CD4-positive, alpha-beta T cell treated with Interferon alpha-2 for 1 hour (primary cell): ENCODE results near the gene MTUS2.
A peak's percentile ranks its signal among the peaks of the same experiment; 100 is the strongest.

Experiments
- DNase-seq, 2 donors: peaks; one replicate each; pipeline ENCODE4 v3.0.0-alpha.2; 2020 to 2022

The MTUS2 gene

DNA sequence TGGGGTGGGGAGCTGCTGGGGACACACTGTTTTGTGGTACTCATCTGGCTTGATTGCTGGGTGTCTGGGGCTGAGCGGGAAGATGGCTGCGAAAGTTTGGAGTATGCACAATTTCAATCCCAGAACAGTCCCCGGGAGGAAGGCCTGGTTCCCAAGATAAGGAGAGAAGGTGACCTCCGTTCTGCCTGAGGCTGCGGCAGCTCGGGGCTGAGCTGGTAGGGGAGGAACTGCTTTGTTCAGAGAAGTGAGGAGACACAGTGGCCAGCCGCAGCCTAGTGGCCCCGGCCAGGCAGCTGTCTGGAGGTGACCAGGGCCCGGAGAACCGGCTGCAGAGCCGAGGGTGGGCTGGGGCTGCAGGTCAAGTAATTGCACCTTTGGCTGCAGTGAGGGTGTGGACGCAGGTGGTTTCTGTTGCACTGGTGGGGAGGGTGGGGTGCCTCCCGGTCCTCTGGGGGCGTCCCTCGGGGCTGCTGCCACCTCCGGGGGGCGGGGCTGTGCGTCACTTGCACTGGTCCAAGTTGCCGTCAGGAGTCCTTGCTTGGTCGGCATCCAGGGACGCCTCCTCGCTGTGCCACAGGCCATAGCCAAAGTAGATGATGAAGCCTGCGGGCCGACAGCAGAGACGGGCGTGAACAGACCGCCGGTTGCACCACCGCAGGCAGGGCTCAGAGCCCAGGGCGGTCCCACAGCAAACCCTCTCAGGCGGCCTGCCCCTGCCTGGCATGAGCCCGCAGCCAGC is 694.0 kb downstream of the MTUS2 start:
- no peak for DNase-seq

DNA sequence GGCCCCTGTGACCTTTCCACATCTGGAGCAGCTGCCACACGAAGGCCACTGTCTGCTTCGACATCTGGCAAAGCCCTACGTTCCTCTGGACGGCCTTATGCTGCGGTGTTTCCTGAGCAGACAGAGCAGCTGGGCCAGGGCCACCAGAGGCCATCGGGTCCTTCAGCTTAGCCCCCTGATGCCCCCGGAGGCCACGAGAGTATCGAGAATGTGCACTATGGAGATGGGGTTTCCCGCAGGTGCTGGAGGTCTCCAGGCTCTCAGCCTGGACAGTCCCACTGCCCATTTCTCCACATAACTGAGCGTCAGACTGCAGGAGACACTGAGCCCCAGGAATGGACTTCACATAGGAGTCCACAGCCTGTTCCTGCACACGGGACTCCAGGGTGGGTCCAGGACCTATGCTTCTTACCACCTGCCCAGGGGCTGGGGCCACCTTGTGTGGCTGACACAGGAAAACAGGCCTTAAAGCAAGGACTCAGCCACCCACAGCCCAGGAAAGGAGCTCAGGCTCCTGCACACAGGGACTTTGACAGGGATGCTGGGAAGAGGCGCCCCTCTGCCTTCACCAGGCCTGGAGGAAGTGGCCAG is 694.7 kb downstream of the MTUS2 start:
- DNase-seq = no peak

DNA sequence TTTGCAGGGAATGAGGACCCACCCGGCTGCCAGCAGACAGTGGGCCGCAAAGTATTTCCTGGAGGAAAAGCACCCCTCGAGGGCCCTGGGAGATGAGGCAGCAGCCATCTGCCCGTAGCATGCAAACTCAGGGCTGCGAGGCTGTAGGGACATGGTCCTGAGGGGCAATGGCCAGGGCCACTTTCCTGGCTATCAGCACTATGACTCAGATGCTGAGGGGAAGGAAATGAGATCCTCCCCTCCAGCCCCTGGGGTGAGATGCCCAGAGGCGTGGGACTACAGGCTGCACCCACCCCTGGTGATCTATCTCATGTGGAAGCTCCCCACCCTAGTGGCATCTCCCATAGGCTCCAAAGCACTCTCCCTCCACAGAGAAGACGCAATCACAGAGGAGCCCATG is 695.2 kb downstream of the MTUS2 start:
- DNase-seq = no peak

DNA sequence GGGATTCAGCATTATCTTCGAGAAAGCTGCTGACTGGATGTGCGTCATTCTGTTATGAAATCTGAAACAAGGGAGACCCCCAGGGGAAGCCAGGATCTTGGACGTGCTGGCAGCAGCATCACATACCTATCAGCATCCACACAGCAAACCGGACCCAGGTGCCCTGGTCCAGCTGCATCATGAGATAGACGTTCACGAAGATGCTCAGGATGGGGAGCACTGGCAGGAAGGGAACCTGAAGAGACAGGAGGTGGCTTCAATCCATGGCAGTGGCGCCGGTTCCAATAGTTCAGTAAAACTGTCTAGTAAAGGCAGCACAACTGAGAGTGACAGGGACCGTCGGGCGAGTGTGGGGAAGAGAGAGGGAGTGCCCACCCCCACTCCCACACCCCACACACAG is 695.9 kb downstream of the MTUS2 start:
- no peak for DNase-seq

DNA sequence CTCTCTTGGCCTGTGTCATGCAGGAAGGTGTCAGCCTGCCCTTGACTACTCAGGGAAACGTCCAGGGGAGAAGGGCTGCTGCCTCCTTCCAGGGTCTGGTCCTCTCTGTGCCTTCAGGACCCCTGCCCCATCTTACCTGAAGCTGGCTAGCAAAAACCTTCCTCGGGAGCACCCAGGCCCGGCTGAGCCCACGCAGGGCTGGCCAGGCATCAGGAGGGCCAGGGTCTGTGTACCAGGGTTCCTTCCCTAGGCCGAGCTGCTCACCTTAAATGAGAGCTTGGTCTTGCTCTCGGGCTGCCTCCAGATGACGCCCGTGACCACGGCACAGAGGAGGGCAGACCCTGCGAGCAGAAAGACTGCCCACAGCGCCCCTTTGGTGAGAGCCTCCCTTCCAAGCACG is 696.7 kb downstream of the MTUS2 start:
- DNase-seq = no peak

DNA sequence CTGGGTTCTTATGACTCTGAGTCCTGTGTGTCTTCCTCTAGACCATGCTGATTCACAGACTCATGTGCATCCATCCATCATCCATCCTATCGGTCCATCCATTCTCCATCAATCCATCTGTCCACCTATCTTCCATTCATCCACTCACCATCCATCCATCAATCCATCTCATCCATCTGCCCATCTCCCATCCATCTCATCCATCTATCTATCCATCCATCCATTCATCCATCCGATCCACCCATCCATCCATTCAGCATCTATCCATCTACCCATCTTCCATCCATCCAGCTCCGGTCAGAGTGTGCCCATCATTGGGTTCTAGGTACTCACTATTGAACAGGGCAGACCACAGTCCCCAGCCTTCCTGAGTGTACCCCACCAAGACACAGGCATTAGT is 699.8 kb downstream of the MTUS2 start:
- no peak for DNase-seq

DNA sequence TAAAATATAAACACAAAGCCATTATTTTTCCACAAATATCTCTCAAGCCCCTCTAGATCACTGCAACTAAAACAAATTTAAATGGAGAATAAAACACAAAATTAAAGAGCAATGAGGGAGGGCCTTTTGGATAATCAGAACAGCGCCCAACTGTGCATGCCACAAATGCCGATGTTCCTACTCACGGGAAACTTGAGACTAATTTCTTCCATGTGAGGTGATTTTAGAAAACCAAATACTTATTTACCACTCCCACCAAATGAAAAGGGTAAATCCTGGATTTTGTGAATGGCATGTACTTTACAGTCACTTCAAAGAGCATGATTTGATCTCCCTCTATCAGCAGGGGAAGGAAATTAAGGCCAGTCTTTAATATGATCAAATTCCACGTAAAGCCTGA is 700.5 kb downstream of the MTUS2 start:
- no peak for DNase-seq

DNA sequence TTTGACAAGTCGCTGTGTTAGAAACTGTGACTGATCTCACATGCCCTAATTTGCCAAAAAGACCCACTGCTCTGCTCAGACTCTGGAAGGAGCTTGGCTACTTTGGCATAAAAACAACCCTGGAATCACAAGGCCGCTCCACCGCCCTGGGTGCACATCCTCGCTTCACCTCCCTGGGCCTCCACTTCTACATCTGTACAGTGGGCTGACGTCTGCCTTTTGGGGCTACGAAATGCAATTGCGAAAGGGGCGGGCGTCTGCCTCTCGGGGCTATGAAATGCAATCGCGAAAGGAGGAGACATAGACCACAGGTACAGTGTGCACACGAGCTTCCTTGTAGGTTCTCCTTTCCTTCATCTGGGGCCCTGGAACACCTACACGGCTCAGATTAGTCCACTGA is 701.2 kb downstream of the MTUS2 start:
- DNase-seq = no peak

DNA sequence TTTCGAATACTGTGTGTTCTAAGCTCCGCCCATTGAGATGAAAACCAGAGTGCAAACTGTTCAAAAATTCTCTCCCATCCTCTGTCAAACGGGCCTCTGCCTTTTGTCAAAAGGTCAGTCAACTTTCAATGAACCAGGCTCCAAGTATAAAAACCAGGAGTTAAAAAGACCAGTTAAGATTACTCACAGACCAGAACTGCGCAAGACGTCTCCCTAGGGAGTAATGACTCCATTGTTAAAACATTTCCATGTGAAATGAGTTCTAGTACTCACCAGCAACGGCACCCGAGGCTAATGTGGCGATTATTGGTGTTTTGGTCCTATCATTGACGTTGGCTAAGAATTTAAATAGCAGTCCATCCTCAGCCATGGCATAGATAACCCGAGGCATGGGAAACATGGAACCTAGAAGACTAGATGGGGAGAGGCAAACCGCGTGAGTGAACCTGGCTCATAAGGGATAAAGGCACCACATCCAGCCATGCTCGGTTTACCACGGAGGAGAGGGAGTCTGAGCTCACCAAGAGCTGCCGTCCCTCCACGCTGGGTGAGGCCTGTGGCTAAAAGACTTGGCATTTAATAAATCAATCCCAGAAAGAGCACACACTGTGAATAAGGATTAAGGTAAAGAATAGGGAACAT is 702.0 kb downstream of the MTUS2 start:
- no peak for DNase-seq

DNA sequence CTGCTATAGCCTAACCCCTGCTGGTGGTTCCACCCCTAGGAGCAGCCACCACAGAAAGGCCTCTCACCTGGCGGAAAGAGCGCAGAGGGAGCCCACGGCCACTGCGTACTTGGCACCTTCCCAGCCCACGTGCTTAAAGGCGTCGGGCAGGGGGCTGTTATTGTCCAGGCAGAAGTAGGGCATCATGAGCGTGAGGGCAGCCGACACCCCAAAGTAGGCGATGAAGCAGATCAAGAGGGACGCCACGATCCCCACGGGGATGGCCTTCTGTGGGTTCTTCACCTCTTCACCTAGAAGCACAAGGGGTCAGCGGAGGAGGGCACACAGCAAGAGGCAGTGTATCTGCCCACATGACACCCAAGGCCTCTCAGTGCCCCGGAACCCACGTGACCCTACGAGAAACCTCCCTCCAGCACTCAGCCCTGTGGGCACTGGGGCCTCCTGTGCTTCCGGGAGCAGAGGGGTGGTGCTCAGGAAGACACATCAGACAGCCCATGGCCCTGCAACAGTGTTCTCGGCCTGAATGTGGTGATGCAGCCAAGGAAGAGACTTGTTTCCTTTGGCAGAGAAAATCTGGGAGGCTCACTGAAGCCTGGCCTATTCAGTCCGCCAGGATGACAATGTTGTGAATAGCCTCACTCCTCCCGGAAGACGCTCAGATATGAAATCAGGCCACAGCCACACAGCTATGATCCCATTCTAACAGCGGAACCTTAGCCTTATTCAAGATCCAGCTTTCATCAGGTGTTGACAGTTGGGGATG is 703.2 kb downstream of the MTUS2 start:
- no peak for DNase-seq

DNA sequence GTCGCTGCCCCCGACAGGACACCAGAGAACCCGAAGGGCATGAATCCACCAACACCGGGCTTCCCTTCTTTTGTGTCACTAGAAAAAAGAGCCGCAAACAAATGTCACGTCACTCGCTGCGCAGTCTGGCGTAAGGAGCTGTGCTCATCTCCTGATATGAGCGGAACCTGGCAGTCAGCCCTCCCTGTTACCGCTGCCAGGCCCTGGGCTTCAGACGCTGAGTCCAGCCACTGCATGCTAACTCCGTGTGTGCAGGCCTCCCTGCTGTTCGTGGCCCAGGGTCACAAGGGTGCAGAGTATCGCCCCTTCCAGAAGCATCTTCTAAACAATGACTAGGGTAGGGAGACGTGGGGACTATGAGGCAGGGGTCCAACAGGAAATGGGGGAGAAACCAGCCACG is 704.0 kb downstream of the MTUS2 start:
- DNase-seq = no peak

DNA sequence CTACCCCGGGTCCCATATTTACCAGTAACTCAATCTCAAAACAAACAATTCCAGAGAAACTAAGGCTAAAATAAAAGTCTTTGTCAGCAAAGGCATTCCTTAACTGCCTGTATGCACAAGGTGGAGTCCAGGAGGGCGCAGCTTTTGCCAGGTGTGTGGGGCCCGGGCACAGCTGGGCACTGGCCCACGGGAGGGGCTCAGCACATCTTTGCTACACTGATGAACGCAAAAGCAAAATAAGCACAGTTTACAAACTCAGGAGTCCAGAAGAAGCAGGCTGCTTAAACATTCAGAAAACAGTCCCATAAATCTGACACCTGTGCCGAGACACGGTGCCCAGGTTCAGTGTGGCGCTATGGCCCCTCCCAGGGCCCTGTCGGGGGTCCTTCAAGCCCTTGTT is 704.5 kb downstream of the MTUS2 start:
- no peak for DNase-seq

DNA sequence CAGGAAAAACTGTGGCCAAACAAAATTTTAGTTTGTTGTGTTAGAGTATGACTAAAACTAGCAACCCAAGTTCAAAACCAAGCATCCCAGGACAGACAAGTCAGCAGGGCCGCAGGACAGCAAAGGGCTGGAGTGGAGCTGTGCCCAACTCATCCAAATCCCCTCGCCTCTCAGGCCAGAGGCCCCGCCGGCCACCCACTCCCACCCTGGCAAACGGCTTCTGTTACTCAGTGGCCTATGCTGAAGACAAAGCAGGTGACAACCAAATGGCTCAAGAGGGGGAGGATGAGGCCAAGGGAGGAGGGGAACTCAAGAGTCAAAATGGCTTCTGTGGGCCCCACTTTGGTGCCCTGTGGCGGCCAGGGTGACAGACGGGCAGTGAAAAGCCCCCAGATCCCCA is 705.6 kb downstream of the MTUS2 start:
- no peak for DNase-seq

DNA sequence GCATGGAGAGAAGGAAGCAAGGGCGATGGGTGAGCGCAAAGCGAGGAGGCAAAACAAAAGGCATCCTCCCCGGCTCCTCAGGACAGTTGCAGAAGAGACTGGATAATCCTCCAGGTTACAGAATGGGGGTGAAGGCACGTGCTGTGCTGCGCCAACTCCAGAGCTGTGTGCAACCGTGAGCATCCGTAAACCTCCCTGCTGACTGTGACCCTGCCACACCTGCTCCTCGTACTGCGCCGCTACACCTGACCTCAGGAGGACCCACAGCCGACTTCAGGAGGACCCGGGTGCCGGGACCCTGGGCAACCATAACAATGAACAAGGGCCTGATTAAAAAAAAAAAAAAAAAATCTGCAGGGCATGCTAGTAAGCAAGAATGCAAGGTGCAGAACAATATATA is 706.6 kb downstream of the MTUS2 start:
- DNase-seq = no peak

DNA sequence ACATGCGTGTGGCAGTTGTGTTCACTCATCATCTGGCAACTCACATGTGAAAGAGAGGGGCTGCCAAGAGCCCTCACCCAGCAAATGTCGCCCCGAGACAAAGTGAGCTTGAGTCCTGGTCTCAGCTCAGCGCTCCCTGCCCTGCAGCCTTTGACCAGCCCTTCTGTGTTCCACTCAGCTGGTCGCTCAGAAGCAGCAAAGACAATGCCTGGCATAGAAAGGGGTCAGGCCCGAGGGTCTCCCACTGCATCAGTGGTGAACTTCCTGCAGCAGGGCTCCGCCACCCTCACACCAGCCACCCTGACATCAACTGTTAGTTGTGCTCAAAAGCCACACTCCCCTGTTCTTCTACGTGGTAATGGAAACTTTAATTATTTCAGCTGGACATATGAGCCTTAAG is 707.4 kb downstream of the MTUS2 start:
- no peak for DNase-seq

DNA sequence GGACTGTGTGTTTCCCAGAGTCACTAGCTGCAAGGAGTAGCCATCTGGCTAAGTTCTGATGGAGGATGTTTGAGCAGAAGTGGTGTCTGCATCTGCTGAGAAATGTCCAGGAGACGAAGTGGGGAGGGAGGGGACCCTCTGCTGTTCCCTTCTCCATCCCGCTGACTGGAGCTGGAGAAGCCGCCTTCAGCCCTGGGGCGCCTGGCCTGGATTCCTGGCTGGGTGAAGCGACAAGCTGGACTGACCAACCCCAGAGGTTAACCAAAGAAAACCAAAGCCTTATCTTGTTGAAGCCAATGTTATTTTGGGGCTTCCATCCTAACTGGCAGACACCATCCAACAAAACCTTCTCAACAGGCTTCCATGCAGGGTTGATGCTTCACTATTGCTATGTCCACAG is 707.8 kb downstream of the MTUS2 start:
- DNase-seq = no peak

DNA sequence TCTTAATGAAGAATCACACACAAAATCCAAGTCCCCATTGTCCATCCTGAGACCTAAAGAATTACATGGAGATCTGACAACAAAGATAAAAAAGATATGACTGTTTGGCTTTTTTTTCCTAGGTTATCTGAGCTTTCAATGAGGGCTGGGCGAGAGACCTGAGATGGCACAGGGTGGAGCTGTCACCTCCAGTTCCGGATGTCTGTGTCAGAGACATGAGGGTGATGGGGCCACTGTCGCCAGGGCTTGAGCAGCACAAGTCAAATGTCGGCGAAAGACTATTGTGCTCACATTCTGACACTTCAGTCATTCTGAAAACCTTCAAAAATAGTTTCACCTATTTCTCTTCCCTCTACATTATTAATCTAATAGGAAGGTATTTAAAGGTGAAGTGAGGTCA is 709.6 kb downstream of the MTUS2 start:
- DNase-seq = peak; percentile 17 to 45

DNA sequence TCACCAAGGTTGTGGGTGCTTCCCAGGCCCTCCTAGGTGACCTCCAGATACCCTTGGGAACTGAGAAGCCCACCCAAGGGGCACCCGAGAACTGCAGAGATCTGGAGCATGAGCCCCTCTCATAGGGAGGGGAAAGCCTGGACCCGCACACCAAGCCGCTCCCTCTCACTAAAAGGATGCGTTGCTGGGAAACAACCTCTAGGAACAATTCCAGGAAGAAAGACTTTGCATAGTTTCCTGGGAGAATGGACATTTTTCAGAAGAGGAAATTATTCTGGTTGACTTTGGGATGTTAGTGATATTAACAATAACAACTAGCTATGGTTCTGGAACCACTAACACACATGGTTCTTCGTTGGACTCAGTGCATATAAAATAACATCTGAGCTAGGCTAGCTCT is 710.8 kb downstream of the MTUS2 start:
- DNase-seq = no peak

DNA sequence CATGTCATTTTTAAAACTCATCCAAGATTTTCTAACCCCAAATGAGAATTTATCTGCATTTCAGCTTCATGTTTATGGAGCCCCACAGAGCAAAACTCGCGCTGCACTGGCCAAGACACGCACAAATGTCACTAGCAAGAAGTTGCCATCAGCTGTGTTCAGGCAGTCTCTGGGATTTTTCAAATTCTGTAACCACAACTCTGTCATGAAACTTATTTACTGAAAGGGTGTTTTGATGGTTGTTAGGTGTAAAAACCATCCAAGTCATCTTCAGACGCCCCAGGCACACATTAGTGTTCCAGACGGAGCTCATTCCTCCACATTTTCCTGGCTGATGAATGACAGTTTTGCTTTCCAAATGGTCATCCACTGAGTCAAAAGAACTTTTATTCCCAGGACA is 712.0 kb downstream of the MTUS2 start:
- DNase-seq = no peak

DNA sequence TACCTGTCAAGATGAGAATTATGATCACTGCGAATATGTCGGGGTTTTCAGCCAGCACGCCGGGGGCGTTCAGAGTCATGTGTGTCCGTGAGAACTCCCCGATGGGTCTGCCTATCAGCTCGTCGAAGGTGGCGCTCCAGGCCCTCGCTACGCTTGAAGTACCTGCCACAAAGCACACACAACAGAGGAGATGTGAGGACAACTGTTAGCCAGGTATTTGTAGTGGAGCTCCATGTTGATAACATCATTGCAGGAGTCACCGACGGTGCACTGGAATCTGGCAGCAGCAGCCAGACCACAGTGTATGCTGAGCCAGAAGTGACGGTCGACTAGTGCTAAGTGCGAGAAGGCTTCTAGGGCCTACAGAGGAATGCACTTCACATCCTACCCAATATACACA is 712.7 kb downstream of the MTUS2 start:
- DNase-seq = no peak

DNA sequence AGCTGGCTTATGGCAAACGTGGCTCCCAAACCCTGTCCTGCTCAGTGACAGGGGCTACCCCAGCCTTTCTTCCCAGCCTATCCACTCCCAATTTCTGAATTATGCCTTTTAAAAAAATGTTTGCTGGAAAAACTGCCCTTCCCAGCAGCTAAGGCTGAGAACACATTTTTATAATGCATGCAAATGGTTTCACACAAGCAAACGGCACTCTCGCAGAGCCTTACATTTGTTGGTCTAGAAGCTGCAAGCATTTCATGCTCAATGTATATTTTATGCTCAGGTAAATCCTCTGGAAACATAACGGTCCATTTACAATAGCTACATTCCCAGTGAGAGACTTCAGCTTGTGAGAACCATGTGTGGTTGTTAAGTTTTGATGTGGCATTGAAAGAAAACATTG is 713.9 kb downstream of the MTUS2 start:
- DNase-seq = no peak

DNA sequence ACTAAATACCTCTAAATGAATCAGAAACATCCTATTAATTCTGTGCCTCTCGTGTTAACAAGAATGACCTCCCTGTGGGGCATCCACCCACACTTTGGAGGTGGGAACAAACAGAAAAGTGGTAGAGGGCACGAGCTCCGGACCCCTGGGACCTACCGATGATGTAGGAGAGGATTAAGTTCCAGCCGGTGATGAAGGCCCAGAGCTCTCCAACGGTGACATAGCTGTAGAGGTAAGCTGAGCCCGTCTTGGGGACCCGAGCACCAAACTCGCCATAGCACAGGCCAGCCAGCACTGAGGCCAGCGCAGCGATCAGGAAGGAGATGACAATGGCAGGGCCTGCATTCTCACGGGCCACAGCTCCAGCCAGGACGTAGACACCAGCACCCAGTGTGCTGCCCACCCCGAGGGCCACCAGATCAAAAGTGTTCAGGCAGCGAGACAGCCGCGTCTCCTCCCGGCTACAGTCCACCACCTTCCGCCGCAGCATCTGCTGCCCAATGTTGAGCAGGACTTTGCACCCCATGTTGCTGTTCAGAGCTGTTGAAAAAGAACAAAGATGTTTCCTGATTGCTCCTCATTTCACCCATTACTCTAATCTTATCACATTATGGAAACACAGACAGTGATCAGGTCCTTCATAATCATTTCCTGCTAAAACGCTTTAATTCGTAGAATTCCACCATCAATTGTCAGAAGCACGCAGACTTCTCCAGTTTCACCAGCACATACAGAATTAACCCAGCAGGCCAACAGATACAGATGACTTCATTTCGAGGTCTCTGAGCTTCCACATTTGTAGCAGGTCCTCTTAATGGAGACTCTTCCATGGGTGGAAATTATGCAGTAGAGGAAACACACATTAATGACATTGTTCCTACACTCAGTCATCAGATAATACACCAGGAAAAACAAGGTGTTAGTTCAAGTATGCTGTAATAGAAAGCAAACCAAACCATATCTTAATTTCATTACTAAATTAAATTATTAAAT is 715.8 kb downstream of the MTUS2 start:
- no peak for DNase-seq

DNA sequence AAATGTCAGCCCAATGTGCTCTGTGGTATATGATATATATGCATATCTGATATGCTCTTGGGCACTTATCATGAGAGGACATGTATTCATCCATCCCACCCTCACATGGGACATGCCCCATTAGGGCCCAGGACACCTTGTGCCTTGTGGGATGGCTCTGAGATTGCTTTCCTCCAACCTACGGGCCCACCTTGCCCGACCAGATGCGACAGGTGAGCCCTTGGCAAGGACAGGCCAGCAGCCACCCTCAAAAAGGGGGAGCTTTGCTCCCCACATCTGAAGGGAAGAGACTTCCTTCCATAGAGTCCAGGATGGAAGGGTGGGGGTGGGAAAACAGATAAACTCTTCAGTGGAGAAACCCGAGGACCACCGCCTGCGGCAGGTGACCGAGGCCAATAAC is 716.7 kb downstream of the MTUS2 start:
- no peak for DNase-seq
